GM18951 (cell line): ENCODE results near the gene GAPVD1.
"Not testable (repeated sequence)": the region's sequence is repeated elsewhere in the genome, so short reads cannot be mapped to it uniquely, and the experiment has no call there.

Experiments used
- POLR2A ChIP-seq: IDR thresholded peaks from 4 replicates; pipeline ENCODE4 v1.6.1; 2011; ENCODE audit warnings: mild to moderate bottlenecking; ENCODE audit not compliant: insufficient read length, insufficient read depth; ENCODE audit errors: extremely low read depth
- in situ Hi-C: fragments of 300-500 bp; cut with MboI; formaldehyde crosslinking; loops from one replicate; pipeline ENCODE4 v1.12.0; 2022; ENCODE audit warnings: low sequenced_read_pairs, mixed read lengths, inconsistent platforms; ENCODE audit not compliant: unreplicated experiment

The GAPVD1 gene

GRCh38 chr9:125239631-125240597 lies 21.7 kb upstream of the GAPVD1 start:
- in situ Hi-C loops: no loop called here
- no peak for TF ChIP-seq POLR2A

GRCh38 chr9:125240649-125240999 lies 21.0 kb upstream of the GAPVD1 start:
- in situ Hi-C loops: no loop called here

DNA sequence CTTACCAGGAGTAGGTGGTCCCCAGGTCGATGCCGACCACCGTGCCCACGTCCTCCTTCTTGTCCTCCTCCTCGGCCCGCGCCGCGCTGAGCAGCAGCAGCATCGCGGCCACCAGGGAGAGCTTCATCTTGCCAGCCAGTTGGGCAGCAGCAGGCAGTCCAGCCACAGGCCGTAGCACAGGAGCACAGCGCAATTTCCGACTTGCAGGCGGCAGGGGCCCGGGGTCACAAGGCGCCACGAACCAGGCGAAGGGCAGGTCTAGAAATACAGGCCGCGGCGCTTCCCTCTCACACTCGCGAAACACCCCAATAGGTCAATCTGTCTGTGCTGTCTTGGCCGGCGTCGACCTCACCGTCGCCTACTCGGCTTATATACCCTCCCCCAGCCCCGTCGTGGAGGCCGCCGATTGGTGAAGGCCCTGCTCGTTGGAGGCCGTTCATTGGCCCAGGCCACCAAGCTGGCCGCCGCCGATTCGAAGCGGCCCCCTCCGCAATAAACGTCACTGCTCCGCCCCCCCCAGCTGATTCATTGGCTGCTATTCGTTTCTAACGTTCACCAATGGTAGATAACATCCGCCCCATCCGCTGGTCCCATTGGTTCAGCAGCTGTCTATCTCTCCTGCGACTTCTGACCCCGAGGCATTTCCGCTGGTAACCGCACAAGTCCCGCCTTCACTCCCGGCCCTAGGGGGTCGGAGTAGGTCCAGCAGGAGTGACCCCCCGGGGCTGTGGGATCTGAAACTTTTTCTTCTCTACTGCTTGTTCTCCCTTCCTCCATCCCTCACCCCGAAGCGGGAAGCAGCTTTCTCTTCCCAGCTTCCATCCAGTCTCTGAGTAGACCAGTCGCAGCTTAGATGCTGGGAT lies 20.4 kb upstream of the GAPVD1 start, which contains the start of gene HSPA5:
Gene HSPA5 (minus strand): TSS at position 344 of the 863 bp plus-strand sequence. CDS start 217 bp downstream, at position 127.
- in situ Hi-C loops: no loop called here
- peak; percentile 99 for TF ChIP-seq POLR2A

More at GRCh38 chr9:125240649-125240999, 21.0 kb upstream of the GAPVD1 start:
- TF ChIP-seq POLR2A: no peak

DNA sequence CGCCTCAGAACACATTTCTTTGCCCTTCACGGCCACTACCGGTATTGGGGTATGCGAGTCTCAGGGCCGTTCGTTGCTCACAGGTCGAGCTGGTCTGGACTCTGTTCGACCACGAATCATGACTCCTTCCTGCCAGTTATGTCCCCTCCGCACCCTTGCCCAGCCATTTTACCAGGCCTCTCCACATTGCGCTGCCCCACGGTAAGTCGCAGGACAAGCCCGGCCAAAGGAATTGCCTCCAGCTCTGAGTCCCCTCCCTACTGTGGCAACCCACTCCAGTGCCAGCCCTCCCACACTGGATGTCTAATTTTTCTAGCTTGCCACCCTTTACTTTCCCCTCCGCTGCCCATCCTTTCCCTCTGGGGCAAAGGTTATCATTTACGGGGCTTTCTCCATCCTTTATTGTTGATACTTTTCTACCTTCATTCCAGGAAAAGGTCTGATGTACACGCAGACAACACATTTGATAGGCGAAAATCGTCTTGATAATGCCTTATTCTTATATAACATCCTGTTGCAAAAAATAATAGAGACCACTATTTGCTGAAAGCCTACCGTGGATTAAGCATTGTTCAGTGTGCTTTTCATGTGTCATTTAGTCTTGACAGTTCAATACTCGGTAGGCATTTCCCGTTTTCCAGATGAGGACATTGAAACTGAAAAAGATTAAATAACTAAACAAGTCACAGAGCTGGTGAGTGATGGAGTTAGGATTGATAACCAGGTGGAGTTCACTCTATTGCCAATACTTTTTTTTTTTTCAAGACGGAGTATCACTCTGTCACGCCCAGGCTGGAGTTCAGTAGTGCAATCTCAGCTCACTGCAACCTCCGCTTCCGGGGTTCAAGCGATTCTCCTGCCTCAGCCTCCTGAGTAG lies 19.5 kb upstream of the GAPVD1 start:
- in situ Hi-C loops: no loop called here
- no peak for TF ChIP-seq POLR2A

DNA sequence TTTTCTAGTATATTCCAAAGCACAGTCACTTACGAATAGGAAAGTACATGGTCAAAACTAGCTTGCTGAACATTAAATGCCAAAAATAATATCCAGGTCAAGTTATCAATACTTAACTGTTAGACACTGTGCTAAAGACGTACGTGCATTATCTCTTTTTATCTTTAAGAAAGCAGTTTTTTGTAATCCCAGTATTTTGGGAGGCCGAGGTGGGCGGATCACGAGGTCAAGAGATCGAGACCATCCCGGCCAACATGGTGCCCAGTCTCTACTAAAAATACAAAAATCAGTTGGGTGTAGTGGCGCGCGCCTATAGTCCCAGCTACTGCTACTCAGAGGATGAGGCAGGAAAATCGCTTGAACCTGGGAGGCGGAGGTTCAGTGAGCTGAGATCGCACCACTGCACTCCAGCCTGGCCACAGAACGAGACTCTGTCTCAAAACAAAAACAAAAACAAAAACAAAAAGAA lies 17.8 kb upstream of the GAPVD1 start:
- in situ Hi-C loops: no loop called here

GRCh38 chr9:125246261-125246667 lies 15.4 kb upstream of the GAPVD1 start:
- in situ Hi-C loops: no loop called here
- no peak for TF ChIP-seq POLR2A

More for the DNA sequence above, 17.8 kb upstream of the GAPVD1 start:
- no peak for TF ChIP-seq POLR2A

- in situ Hi-C loops: no loop called here
- TF ChIP-seq POLR2A: no peak
Observed at GRCh38 chr9:125254231-125254630, 7.4 kb upstream of the GAPVD1 start.

DNA sequence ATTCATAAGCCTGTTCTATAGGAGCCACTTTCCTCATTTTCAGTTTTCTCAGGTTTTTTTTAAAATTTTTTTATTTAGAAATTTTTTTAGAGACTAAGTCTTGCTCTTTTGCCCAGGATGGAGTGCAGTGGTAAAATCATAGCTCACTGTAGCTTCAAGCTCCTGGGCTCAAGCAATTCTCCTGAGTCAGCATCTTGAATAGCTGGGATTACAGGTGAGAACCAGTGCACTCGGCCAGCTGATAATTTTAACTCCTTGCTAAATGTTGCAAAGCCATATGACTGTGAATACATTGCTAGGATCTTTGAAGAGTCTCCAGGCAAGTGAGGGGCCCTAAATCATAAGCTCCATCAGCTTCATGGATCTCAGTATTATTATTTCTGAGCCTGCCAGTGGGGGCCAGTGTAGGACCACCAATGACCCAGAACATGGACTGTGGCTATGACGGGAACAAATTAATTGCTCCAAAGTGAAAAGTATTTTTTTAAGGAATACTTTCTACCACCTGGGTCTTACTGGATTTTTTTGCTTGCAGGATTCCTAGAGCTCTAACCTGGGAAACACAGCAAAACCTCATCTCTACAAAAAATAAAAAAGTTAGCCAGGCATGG lies 5.7 kb upstream of the GAPVD1 start:
- TF ChIP-seq POLR2A: no peak
- in situ Hi-C loops: no loop called here

DNA sequence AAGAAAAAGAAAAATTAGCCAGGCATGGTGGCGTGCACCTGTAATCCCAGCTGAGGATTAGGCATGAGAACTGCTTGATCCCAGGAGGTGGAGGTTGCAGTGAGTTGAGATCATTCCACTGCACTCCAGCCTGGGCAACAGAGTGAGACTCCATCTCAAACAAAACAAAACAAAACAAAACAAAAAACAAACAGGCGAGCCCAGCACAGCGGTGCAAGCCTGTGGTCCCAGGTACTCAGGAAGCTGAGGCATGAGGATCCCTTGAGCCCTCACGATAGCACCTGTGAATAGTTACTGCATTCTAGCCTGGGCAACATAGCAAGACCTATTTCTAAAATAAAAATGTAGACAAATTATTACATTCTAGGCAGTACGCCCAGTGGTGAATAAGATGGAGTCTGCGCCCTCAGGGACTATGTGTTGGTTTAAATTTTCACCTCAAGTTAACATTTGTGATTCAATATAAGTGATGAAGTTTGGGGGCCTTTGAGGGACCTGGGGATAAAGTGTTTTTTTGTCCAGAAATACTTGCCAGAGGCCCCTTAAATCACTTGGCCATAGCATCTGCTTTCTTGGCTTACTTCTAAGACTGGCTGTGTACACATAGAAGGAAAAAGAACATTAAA lies 3.4 kb upstream of the GAPVD1 start:
- in situ Hi-C loops: no loop called here
- no peak for TF ChIP-seq POLR2A

- in situ Hi-C loops: no loop called here
- TF ChIP-seq POLR2A: no peak
Observed at GRCh38 chr9:125258832-125259534, 2.6 kb upstream of the GAPVD1 start.

DNA sequence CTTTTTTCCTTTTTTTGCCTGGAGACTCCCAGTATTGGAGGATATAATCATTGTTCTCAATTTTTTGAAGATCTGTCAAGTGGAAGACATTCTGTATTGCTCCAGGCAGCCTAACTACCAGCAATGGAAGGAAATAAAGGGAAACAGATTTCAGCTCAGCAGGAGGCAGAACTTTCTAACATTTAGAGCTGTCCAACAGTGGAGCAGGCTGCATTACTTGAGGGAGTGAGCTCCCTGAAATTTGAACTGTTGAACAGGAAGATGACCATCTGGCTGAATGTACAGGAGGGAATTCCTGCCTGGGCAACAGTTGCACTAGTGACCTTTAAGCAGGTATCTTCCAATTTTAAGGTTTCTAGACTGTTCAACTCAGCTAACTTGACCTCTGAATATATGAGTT lies 1.1 kb upstream of the GAPVD1 start:
- in situ Hi-C loops: no loop called here
- TF ChIP-seq POLR2A: no peak

- in situ Hi-C loops: no loop called here
- TF ChIP-seq POLR2A: no peak
Observed at GRCh38 chr9:125262294-125262991, 817 bp downstream of the GAPVD1 start.

DNA sequence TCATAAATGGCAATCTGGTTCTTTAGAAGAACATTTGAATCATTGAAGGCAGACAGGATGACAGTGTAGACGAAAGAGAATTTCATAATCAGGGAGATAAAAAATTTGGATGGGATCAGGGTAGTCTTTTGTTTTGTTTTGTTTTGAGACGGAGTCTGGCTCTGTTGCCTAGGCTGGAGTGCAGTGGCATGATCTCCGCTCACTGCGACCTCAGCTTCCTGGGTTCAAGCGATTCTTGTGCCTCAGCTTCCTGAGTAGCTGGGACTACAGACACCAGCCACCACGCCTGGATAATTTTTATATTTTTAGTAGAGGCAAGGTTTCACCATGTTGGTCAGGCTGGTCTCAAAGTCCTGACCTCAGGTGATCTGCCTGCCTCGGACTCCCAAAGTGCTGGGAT lies 2.4 kb downstream of the GAPVD1 start:
- in situ Hi-C loops: not testable (repeated sequence)
